Loucy (cell line): Measurements from ENCODE around the gene CCL28.

Experiments used
- CTCF ChIP-seq: fragments of 200-600 bp; sonication (generic); conservative IDR thresholded peaks from 2 replicates; pipeline ENCODE4 v1.5.1; 2014; ENCODE audit warnings: mild to moderate bottlenecking, antibody characterized with exemption, low read length
- EZH2phosphoT487 ChIP-seq: fragments of 200-600 bp; IDR thresholded peaks from 2 replicates; pipeline ENCODE4 v1.6.1; 2018; ENCODE audit warnings: antibody characterized with exemption, mild to moderate bottlenecking, moderate library complexity, borderline replicate concordance

- no peak for TF ChIP-seq CTCF
- TF ChIP-seq EZH2phosphoT487 = no peak
These were observed 48.9 kb upstream of the CCL28 start for GRCh38 chr5:43461066-43461465.
